DND-41 (cell line): ENCODE results near the gene MYCBP2.

ENCODE experiments used
- ATAC-seq: fragments of 200-7000 bp; cut with Tn5 transposase; 3 replicates; pipeline ENCODE4 v1.9.1; 2021; ENCODE audit warnings: low read depth; ENCODE audit not compliant: insufficient read depth
- DNase-seq: peaks from one replicate; pipeline ENCODE4 v3.0.0-alpha.2; 2020
- H2AFZ ChIP-seq: 2 replicates; pipeline ENCODE4 v1.6.0; 2012; ENCODE audit warnings: low read depth, low read length
- H3K27ac ChIP-seq: 2 replicates; pipeline ENCODE4 v1.5.1; 2012; ENCODE audit warnings: low read length, inconsistent platforms
- H3K27me3 ChIP-seq: fragments of 200-600 bp; sonication (generic); 2 replicates; pipeline ENCODE4 v1.6.0; 2012; ENCODE audit warnings: low read length, mild to moderate bottlenecking, inconsistent platforms; ENCODE audit not compliant: insufficient read depth, poor library complexity
- H3K36me3 ChIP-seq: 2 replicates; pipeline ENCODE4 v1.5.1; 2012; ENCODE audit warnings: low read length, inconsistent platforms; ENCODE audit not compliant: insufficient read depth
- H3K4me1 ChIP-seq: 2 replicates; pipeline ENCODE4 v1.5.1; 2012; ENCODE audit warnings: mild to moderate bottlenecking, low read length; ENCODE audit not compliant: insufficient read depth
- H3K4me2 ChIP-seq: 2 replicates; pipeline ENCODE4 v1.6.0; 2012; ENCODE audit warnings: mild to moderate bottlenecking, moderate library complexity, low read length, inconsistent platforms; ENCODE audit not compliant: insufficient read depth
- H3K4me3 ChIP-seq, 2 experiments: fragments of 200-600 bp in 1 of 2; shearing (Covaris generic) in 1 of 2; 2 replicates each; pipeline ENCODE4 v1.5.1; 2012 to 2016; ENCODE audit warnings: inconsistent platforms in 2 of 2, low read length in 2 of 2, mild to moderate bottlenecking in 2 of 2, low read depth in 1 of 2, moderate library complexity in 1 of 2
- H3K79me2 ChIP-seq: 2 replicates; pipeline ENCODE4 v1.6.0; 2012; ENCODE audit warnings: low read length, inconsistent platforms; ENCODE audit not compliant: insufficient read depth
- H3K9ac ChIP-seq: 2 replicates; pipeline ENCODE4 v1.6.0; 2012; ENCODE audit warnings: low read depth, mild to moderate bottlenecking, inconsistent platforms, low read length, moderate library complexity
- H3K9me3 ChIP-seq: 2 replicates; pipeline ENCODE4 v1.5.1; 2012; ENCODE audit warnings: low read length, moderate library complexity, mild to moderate bottlenecking, inconsistent platforms; ENCODE audit not compliant: insufficient read depth, severe bottlenecking
- H4K20me1 ChIP-seq: 2 replicates; pipeline ENCODE4 v1.6.0; 2012; ENCODE audit warnings: low read length; ENCODE audit not compliant: insufficient read depth
- CTCF ChIP-seq: IDR thresholded peaks from 2 replicates; pipeline ENCODE4 v1.5.1; 2012; ENCODE audit warnings: borderline replicate concordance, low read length, moderate library complexity, mild to moderate bottlenecking; ENCODE audit not compliant: poor library complexity, severe bottlenecking; ENCODE audit errors: extremely low read depth
- EZH2 ChIP-seq: IDR thresholded peaks from 3 replicates; pipeline ENCODE4 v1.6.1; 2012; ENCODE audit warnings: borderline replicate concordance, low read depth, mild to moderate bottlenecking, moderate library complexity, low read length, inconsistent platforms; ENCODE audit not compliant: severe bottlenecking

Gene MYCBP2

GRCh38 chr13:77038907-77039480 is 287.9 kb downstream of the MYCBP2 start:
- Histone ChIP-seq H3K9me3 (no peaks in the 10 kb centered on the region), H2AFZ (no peak overlapping the region), H3K27me3 (no peaks in the 10 kb centered on the region), H3K27ac (no peak overlapping the region), H3K4me1 (no peaks in the 10 kb centered on the region), H3K4me3 (no peak overlapping the region), H3K4me2 (no peak overlapping the region), H3K79me2 (no peaks in the 10 kb centered on the region), H4K20me1 (no peaks in the 10 kb centered on the region), H3K36me3 (peaks cover 4% of the 10 kb centered on the region; the same call in 1 of the 2 replicates), H3K9ac (no peak overlapping the region)
- ATAC-seq, result no peak
- TF ChIP-seq CTCF (no peak), EZH2 (no peak)
- no peak for DNase-seq

- H4K20me1 ChIP-seq, result no peaks in the 10 kb centered on the region
- ATAC-seq (no peak), DNase-seq (no peak)
- no peaks in the 10 kb centered on the region for H3K36me3 ChIP-seq
- TF ChIP-seq CTCF (no peak), EZH2 (no peak)
- H3K4me2 ChIP-seq, result no peak overlapping the region
- H3K27me3 ChIP-seq, result no peaks in the 10 kb centered on the region
- H3K27ac ChIP-seq, result no peak overlapping the region
- H3K79me2 ChIP-seq, result no peaks in the 10 kb centered on the region
- H2AFZ ChIP-seq, result no peak overlapping the region
- H3K9me3 ChIP-seq, result no peaks in the 10 kb centered on the region
- H3K4me1 ChIP-seq, result no peaks in the 10 kb centered on the region
- H3K4me3 ChIP-seq, result no peak overlapping the region
- H3K9ac ChIP-seq, result no peak overlapping the region
These were observed 290.6 kb downstream of the MYCBP2 start for GRCh38 chr13:77036279-77036678.

- no peaks in the 10 kb centered on the region for H4K20me1 ChIP-seq
- H3K4me2 ChIP-seq, result no peak overlapping the region
- H3K36me3 ChIP-seq, result no peaks in the 10 kb centered on the region
- no peak overlapping the region for H3K9ac ChIP-seq
- no peaks in the 10 kb centered on the region for H3K79me2 ChIP-seq
- no peak overlapping the region for H3K27ac ChIP-seq
- no peaks in the 10 kb centered on the region for H3K27me3 ChIP-seq
- H3K9me3 ChIP-seq, result no peaks in the 10 kb centered on the region
- H3K4me3 ChIP-seq, result no peak overlapping the region
- no peak for DNase-seq
- no peak for ATAC-seq
- TF ChIP-seq EZH2, result no peak
- TF ChIP-seq CTCF, result no peak
- H2AFZ ChIP-seq, result no peak overlapping the region
- H3K4me1 ChIP-seq, result no peaks in the 10 kb centered on the region
These were observed 292.0 kb downstream of the MYCBP2 start for GRCh38 chr13:77034881-77035280.
